Right ventricle myocardium inferior (tissue), 1 donor: ENCODE data around the gene GAD2. TPM values are rescaled to one million over a fixed set of nuclear protein-coding genes. Genes with fewer than 3 reads are reported as not detected.

Experiments
- total RNA-seq: library from RNA; stranded (reverse); fragmentation: NEBNext Ultra II Directional; extraction: Animal tissue kit (Norgen Biotek cat#: 25700); gene quantifications from one replicate; pipeline ENCODE4 v1.2.1, GENCODE V29; 2021
- donor health status: DM: no; HTN: yes; CAD: no; lungs with severe emphysema.

The GAD2 gene
- total RNA-seq, 1 donor from 2014 or later = not detected

Other genes with a start within 250 kb of the GAD2 start
- gene APBB1IP, start 221.6 kb downstream of the GAD2 start, total RNA-seq = 4.8 TPM